ENCODE data around the gene DAB1.

Gene DAB1

GRCh38 chr1:57272601-57273000 lies 151.3 kb downstream of the DAB1 start:
- no peak for TF ChIP-seq EZH2 (IDR thresholded peaks at IDR 0.05; ENCODE audit: borderline replicate concordance, low read length)
- no peaks in the 10 kb centered on the region for H3F3A ChIP-seq (ENCODE audit: insufficient read depth, low read length)
- H3K4me1 ChIP-seq (ENCODE audit: insufficient read depth, low read length, severe bottlenecking): no peaks in the 10 kb centered on the region

GRCh38 chr1:57272150-57272549 lies 151.7 kb downstream of the DAB1 start:
- Histone ChIP-seq H3K4me2 (ENCODE audit: low read length) (no peak overlapping the region), H3K9me2 (ENCODE audit: low read depth, low read length) (no peaks in the 10 kb centered on the region), H3K4me3 (ENCODE audit: low read depth, low read length, poor library complexity, severe bottlenecking) (no peak overlapping the region), H3K79me2 (ENCODE audit: insufficient read depth, low read length) (no peaks in the 10 kb centered on the region), H3K36me3 (ENCODE audit: insufficient read depth, low read length) (no peaks in the 10 kb centered on the region), H3F3A (ENCODE audit: insufficient read depth, low read length) (no peaks in the 10 kb centered on the region), H3K9ac (ENCODE audit: low read length) (no peak overlapping the region), H3K27ac (ENCODE audit: low read depth, low read length, poor library complexity, severe bottlenecking) (no peak overlapping the region), H3K9me3 (ENCODE audit: low read length) (no peaks in the 10 kb centered on the region), H2AFZ (ENCODE audit: low read length) (no peak overlapping the region), H4K20me1 (ENCODE audit: insufficient read depth, low read length) (no peaks in the 10 kb centered on the region), H3K4me1 (ENCODE audit: insufficient read depth, low read length, severe bottlenecking) (no peaks in the 10 kb centered on the region), H3K27me3 (ENCODE audit: insufficient read depth, low read length) (no peaks in the 10 kb centered on the region)
- TF ChIP-seq CTCF (IDR thresholded peaks at IDR 0.05; ENCODE audit: low read length) (no peak), EZH2 (IDR thresholded peaks at IDR 0.05; ENCODE audit: borderline replicate concordance, low read length) (no peak)

More at GRCh38 chr1:57272601-57273000, 151.3 kb downstream of the DAB1 start:
- Histone ChIP-seq H3K4me3 (ENCODE audit: low read depth, low read length, poor library complexity, severe bottlenecking) (no peak overlapping the region), H3K79me2 (ENCODE audit: insufficient read depth, low read length) (no peaks in the 10 kb centered on the region), H3K27ac (ENCODE audit: low read depth, low read length, poor library complexity, severe bottlenecking) (no peak overlapping the region), H3K9me3 (ENCODE audit: low read length) (no peaks in the 10 kb centered on the region), H3K36me3 (ENCODE audit: insufficient read depth, low read length) (no peaks in the 10 kb centered on the region), H4K20me1 (ENCODE audit: insufficient read depth, low read length) (no peaks in the 10 kb centered on the region), H3K4me2 (ENCODE audit: low read length) (no peak overlapping the region), H2AFZ (ENCODE audit: low read length) (no peak overlapping the region), H3K9me2 (ENCODE audit: low read depth, low read length) (no peaks in the 10 kb centered on the region), H3K27me3 (ENCODE audit: insufficient read depth, low read length) (no peaks in the 10 kb centered on the region), H3K9ac (ENCODE audit: low read length) (no peak overlapping the region)

GRCh38 chr1:57270927-57271698 lies 152.7 kb downstream of the DAB1 start:
- H3K27ac ChIP-seq (ENCODE audit: low read depth, low read length, poor library complexity, severe bottlenecking): no peak overlapping the region
- H3K9me3 ChIP-seq (ENCODE audit: low read length): no peaks in the 10 kb centered on the region
- no peaks in the 10 kb centered on the region for H3K9me2 ChIP-seq (ENCODE audit: low read depth, low read length)
- H3F3A ChIP-seq (ENCODE audit: insufficient read depth, low read length): no peaks in the 10 kb centered on the region
- H3K4me2 ChIP-seq (ENCODE audit: low read length): no peak overlapping the region
- H2AFZ ChIP-seq (ENCODE audit: low read length): no peak overlapping the region
- TF ChIP-seq EZH2 (IDR thresholded peaks at IDR 0.05; ENCODE audit: borderline replicate concordance, low read length) (no peak), CTCF (IDR thresholded peaks at IDR 0.05; ENCODE audit: low read length) (no peak)
- H3K4me1 ChIP-seq (ENCODE audit: insufficient read depth, low read length, severe bottlenecking): no peaks in the 10 kb centered on the region
- no peaks in the 10 kb centered on the region for H3K36me3 ChIP-seq (ENCODE audit: insufficient read depth, low read length)
- no peak overlapping the region for H3K9ac ChIP-seq (ENCODE audit: low read length)
- H3K4me3 ChIP-seq (ENCODE audit: low read depth, low read length, poor library complexity, severe bottlenecking): no peak overlapping the region
- no peaks in the 10 kb centered on the region for H3K79me2 ChIP-seq (ENCODE audit: insufficient read depth, low read length)
- no peaks in the 10 kb centered on the region for H4K20me1 ChIP-seq (ENCODE audit: insufficient read depth, low read length)
- no peaks in the 10 kb centered on the region for H3K27me3 ChIP-seq (ENCODE audit: insufficient read depth, low read length)

Measured in OCI-LY1 (cell line).